Measurements from ENCODE around the gene UMOD.

UMOD gene

DNA sequence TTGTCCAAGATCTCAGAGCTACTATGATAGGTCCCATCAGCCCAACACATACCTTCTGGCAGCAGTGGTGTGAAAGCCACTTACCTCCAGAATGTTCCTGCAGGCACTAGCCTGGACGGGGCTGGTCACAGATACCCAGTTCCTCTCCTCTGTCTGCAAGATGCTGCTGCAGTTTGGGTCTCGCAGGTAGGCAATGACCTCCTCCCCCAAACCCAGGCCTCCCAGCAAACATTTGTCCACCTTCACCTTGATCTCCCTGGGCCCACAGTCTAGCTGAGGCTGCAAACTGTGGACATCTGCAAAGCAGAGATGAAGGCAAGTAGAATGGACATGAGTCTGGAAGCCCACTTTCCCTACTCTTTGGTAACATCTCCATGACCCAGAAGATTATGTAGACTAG lies 32.3 kb downstream of the UMOD start:
- no peaks in the 10 kb centered on the region for H3K9me2 ChIP-seq (replicated peaks; ENCODE audit: low read depth, low read length)
- no peak overlapping the region for H2AFZ ChIP-seq (ENCODE audit: low read length)
- H3K4me3 ChIP-seq (ENCODE audit: low read length, poor library complexity, severe bottlenecking): no peak overlapping the region
- H3K9me3 ChIP-seq (ENCODE audit: insufficient read depth, low read depth, low read length): no peaks in the 10 kb centered on the region
- H3K36me3 ChIP-seq (ENCODE audit: insufficient read depth, low read length): no peaks in the 10 kb centered on the region
- H3K79me2 ChIP-seq (ENCODE audit: insufficient read depth, low read length): no peaks in the 10 kb centered on the region
- no peaks in the 10 kb centered on the region for H4K20me1 ChIP-seq (ENCODE audit: insufficient read depth, low read length, poor library complexity, severe bottlenecking)
- TF ChIP-seq, protein P1, sequence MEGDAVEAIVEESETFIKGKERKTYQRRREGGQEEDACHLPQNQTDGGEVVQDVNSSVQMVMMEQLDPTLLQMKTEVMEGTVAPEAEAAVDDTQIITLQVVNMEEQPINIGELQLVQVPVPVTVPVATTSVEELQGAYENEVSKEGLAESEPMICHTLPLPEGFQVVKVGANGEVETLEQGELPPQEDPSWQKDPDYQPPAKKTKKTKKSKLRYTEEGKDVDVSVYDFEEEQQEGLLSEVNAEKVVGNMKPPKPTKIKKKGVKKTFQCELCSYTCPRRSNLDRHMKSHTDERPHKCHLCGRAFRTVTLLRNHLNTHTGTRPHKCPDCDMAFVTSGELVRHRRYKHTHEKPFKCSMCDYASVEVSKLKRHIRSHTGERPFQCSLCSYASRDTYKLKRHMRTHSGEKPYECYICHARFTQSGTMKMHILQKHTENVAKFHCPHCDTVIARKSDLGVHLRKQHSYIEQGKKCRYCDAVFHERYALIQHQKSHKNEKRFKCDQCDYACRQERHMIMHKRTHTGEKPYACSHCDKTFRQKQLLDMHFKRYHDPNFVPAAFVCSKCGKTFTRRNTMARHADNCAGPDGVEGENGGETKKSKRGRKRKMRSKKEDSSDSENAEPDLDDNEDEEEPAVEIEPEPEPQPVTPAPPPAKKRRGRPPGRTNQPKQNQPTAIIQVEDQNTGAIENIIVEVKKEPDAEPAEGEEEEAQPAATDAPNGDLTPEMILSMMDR (conservative IDR thresholded peaks at IDR 0.05; ENCODE audit: low read length): no peak
- TF ChIP-seq EZH2phosphoT487 (IDR thresholded peaks at IDR 0.05; ENCODE audit: borderline replicate concordance): no peak
- no peaks in the 10 kb centered on the region for H3K27me3 ChIP-seq (ENCODE audit: insufficient read depth, low read length, poor library complexity, severe bottlenecking)
- no peak overlapping the region for H3K9ac ChIP-seq (ENCODE audit: low read depth, low read length, poor library complexity, severe bottlenecking)
- no peaks in the 10 kb centered on the region for H3F3A ChIP-seq (ENCODE audit: low read depth)
- H3K4me2 ChIP-seq (ENCODE audit: low read depth, low read length, poor library complexity, severe bottlenecking): no peak overlapping the region
- H3K4me1 ChIP-seq (ENCODE audit: insufficient read depth, low read length, poor library complexity, severe bottlenecking): no peaks in the 10 kb centered on the region

DNA sequence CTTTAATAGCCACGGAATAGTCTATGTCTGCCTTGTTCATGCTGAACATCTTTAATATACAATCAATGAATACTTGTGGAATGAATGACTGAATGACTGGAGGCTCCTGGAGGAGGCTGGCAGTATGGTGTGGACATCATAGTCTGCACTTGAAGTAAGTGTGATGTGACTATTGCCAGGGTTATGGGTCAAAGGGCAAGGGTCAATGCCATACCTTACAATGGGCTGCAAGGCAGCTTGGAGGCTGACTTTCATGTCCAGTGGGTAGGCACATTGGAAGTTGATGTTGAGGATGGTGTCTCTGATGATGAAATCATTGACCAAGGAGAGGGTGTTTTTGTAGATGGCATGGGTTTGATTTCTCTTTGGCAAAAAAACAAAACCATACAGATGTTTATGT lies 33.1 kb downstream of the UMOD start:
- no peaks in the 10 kb centered on the region for H3K27me3 ChIP-seq (ENCODE audit: insufficient read depth, low read length, poor library complexity, severe bottlenecking)
- no peak overlapping the region for H2AFZ ChIP-seq (ENCODE audit: low read length)
- H3K9ac ChIP-seq (ENCODE audit: low read depth, low read length, poor library complexity, severe bottlenecking): no peak overlapping the region
- H3K36me3 ChIP-seq (ENCODE audit: insufficient read depth, low read length): no peaks in the 10 kb centered on the region
- no peaks in the 10 kb centered on the region for H3K4me1 ChIP-seq (ENCODE audit: insufficient read depth, low read length, poor library complexity, severe bottlenecking)
- no peaks in the 10 kb centered on the region for H4K20me1 ChIP-seq (ENCODE audit: insufficient read depth, low read length, poor library complexity, severe bottlenecking)
- H3K4me2 ChIP-seq (ENCODE audit: low read depth, low read length, poor library complexity, severe bottlenecking): no peak overlapping the region
- no peaks in the 10 kb centered on the region for H3K9me2 ChIP-seq (replicated peaks; ENCODE audit: low read depth, low read length)
- no peak for TF ChIP-seq EZH2phosphoT487 (IDR thresholded peaks at IDR 0.05; ENCODE audit: borderline replicate concordance)
- TF ChIP-seq, protein P1 (conservative IDR thresholded peaks at IDR 0.05; ENCODE audit: low read length): no peak
- no peak overlapping the region for H3K4me3 ChIP-seq (ENCODE audit: low read length, poor library complexity, severe bottlenecking)
- no peaks in the 10 kb centered on the region for H3K9me3 ChIP-seq (ENCODE audit: insufficient read depth, low read depth, low read length)
- H3K79me2 ChIP-seq (ENCODE audit: insufficient read depth, low read length): no peaks in the 10 kb centered on the region
- H3F3A ChIP-seq (ENCODE audit: low read depth): no peaks in the 10 kb centered on the region

DNA sequence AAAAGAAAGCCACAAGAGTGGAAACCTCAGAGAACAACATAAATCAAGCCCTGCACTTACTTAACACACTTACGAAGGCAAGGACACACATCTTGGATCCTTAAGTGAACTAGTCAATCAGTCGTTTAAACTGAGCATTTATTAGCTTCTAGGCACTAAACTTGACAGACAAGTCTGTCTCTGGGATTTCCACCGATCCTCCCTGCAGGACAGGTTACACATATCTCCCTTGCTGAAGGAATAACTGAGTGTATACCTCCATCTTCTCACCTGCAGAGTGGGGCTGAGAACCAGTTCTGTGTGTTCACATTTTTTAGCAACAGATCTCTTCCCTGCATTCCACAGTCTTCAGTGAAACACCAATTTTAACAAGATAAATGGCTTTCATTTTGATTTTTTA lies 34.1 kb downstream of the UMOD start:
- TF ChIP-seq, protein P1 (conservative IDR thresholded peaks at IDR 0.05; ENCODE audit: low read length): no peak
- TF ChIP-seq EZH2phosphoT487 (IDR thresholded peaks at IDR 0.05; ENCODE audit: borderline replicate concordance): no peak

More for the DNA sequence above, 34.1 kb downstream of the UMOD start:
- Histone ChIP-seq H2AFZ (ENCODE audit: low read length) (no peak overlapping the region), H4K20me1 (ENCODE audit: insufficient read depth, low read length, poor library complexity, severe bottlenecking) (no peaks in the 10 kb centered on the region), H3K36me3 (ENCODE audit: insufficient read depth, low read length) (no peaks in the 10 kb centered on the region), H3K27me3 (ENCODE audit: insufficient read depth, low read length, poor library complexity, severe bottlenecking) (no peaks in the 10 kb centered on the region), H3K4me1 (ENCODE audit: insufficient read depth, low read length, poor library complexity, severe bottlenecking) (no peaks in the 10 kb centered on the region), H3K9me2 (replicated peaks; ENCODE audit: low read depth, low read length) (no peaks in the 10 kb centered on the region), H3K9ac (ENCODE audit: low read depth, low read length, poor library complexity, severe bottlenecking) (no peak overlapping the region), H3K4me3 (ENCODE audit: low read length, poor library complexity, severe bottlenecking) (no peak overlapping the region), H3K4me2 (ENCODE audit: low read depth, low read length, poor library complexity, severe bottlenecking) (no peak overlapping the region), H3K79me2 (ENCODE audit: insufficient read depth, low read length) (no peaks in the 10 kb centered on the region), H3K9me3 (ENCODE audit: insufficient read depth, low read depth, low read length) (no peaks in the 10 kb centered on the region), H3F3A (ENCODE audit: low read depth) (no peaks in the 10 kb centered on the region)

Data from Loucy (cell line).